Stimulated activated CD8-positive, alpha-beta memory T cell treated with anti-CD3 and anti-CD28 coated beads, Interleukin-2, amount 100 ng/mL, for 1 hour (primary cell): ENCODE data around the gene GMPR.
"Not testable (repeated sequence)": the region's sequence is repeated elsewhere in the genome, so short reads cannot be mapped to it uniquely, and the experiment has no call there.

Experiments used
- DNase-seq, 2 donors: peaks; one replicate each; pipeline ENCODE4 v3.0.0-alpha.2; 2020; ENCODE audit warnings: low read depth in 2 of 2

Gene GMPR

DNA sequence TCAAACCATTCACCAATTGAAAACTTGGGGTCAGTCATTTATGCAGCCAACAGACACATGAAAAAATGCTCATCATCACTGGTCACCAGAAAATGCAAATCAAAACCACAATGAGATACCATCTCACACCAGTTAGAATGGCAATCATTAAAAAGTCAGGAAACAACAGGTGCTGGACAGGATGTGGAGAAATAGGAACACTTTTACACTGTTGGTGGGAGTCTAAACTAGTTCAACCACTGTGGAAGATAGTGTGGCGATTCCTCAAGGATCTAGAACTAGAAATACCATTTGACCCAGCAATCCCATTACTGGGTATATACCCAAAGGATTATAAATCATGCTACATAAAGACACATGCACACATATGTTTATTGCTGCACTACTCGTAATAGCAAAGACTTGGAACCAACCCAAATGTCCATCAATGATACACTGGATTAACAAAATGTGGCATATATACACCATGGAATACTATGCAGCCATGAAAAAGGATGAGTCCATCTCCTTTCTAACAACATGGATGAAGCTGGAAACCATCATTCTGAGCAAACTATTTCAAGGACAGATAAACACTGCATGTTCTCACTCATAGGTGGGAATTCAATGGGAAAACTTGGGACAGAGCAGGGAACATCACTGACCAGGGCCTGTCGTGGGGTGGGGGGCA lies 13.2 kb upstream of the GMPR start:
- not testable (repeated sequence) for DNase-seq

DNA sequence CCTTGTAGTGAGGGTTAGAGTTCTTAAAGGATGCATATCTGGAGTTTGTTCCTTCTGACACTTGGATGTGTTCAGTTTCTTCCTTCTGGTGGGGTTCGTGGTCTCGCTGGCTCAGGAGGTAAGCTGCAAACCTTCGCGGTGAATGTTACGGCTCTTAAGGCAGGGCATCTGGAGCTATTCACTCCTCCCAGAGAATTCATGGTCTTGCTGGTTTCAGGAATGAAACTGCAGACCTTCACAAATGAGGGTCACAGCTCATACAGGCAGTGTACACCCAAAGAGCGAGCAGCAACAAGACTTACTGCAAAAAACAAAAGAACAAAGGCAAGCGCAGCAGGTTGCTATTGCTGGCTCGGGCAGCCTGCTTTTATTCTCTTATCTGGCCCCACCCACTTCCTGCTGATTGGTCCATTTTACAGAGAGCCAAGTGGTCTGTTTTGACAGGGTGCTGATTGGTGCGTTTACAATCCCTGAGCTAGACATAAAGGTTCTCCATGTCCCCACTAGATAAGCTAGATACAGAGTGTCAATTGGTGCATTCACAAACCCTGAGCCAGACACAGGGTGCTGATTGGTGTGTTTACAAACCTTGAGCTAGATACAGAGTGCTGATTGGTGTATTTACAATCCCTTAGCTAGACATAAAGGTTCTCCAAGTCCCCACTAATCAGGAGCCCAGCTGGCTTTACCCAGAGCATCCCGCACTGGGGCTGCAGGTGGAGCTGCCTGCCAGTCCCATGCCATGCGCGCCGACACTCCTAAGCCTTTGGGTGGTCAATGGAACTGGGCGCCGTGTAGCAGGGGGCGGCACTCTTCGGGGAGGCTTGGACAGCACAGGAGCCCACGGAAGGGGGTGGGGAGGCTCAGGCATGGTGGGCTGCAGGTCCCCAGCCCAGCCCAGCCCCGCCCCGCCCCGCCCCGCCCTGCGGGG lies 12.0 kb upstream of the GMPR start:
- not testable (repeated sequence) for DNase-seq

DNA sequence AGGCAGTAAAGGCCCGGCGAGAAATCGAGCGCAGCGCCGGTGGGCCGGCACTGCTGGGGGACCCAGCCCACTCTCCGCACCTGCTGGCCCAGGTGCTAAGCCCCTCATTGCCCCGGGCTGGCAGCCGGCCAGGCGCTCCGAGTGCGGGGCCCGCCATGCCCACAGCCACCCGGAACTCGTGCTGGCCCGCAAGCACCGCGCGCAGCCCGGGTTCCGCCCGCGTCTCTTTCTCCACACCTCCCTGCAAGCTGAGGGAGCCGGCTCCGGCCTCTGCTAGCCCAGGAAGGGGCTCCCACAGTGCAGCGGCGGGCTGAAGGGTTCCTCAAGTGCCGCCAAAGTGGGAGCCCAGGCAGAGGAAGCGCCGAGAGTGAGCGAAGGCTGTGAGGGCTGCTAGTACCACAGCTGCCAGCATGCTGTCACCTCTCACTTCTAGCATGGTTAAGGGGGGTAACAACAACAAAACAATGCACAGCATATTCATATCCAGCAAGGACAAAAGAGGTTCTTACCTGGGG lies 11.3 kb upstream of the GMPR start:
- DNase-seq: no peak

DNA sequence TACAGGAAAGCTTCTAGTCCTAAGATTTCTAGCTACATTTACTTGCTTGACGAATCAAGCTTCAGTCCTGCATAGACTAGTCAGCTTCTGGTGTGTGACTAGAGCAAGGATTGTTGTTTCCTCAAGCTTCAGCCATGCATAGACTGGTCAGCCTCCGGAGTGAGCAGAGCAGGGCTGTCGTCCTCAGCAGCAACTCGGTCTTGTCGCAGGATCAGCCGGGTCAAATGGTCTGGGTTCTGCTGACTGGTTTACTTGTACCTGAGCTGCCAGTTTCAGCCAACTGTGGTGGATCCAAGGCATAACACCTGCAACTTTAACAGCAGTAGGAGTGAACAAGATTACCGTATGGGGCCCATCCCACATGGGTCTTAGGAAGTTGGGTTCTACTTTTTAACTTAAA lies 10.8 kb upstream of the GMPR start:
- DNase-seq: no peak

DNA sequence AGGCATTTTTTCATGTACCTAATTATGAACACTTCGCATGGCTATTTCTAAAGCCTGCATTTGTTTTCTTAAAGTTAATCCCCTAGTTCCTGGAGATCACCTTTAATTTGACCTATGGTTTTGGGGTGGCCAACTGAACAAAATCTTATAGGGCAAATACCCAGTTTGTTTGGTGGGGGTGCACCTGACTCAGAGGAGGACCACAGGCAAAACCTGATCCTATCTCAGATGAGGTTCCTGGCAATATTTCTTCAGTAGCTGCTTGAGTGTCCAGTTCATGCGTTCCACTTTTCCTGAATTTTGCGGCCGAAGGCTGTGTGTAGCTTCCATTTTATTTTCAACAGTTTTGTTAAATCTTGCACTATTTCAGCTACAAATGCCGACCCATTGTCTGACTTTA lies 10.3 kb upstream of the GMPR start:
- no peak for DNase-seq

DNA sequence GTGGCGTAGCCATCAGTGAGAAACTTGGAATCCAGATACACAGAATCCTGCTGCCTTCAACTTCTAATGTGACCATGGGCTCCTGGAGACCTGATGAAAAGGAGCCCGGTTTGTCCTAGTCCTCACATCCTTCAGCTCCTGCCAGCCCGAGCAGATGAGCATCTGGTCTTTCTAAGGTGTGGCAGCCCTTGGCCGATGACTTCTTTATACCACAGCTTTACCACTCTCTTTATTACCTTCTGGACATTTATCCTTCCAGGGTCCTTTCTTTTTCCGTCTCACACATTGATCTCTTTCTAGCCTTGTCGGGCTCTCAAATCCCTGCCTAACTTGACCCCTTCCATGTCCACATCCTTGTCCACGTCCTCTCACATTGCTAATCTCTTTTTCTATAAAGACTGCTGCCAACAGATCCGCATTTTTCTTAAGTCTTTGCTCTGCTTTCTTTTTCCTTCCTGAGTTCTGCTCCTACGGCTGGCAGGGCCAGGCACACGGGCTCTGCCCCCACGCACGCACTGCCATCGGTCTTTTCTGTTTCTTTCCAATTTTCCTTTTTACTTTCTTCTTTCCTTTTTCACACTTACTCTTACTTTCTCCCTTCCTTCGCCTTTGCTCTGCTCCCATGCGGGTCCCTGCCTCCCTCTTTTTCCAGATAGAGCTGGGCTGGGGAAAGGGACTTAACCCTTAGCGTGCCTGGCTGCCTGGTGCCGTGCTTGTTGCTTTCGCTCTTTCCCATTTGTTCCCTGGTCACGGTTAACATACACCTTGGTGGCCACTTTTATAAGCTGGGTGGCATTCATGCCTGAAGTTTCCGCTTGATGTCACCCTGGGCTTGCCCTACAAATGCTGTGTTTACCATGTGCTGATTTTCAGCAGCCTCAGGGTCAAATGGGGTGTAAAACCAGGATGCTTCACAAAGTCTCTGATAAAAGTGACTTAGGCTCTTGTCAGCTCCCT lies 9.4 kb upstream of the GMPR start:
- DNase-seq: no peak

DNA sequence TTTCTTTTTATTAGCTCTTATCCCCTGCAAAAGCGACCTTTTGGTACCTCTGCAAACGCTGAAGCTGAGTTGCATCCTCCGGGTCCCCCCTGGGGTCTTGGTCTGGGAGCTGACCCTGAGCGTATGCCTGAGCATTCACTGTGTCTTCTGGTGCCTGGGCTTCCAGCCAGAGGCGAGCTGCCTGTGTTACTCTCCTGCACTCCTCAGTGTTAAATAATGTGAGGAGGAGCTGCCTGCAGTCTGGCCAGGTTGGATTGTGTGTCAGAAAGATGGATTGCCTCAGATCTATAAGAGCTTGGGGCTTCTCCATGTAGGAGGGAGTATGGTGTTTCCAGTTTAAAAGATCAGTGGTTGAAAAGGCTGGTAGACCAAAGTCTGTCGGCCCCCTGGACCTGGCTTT lies 8.7 kb upstream of the GMPR start:
- DNase-seq: no peak

DNA sequence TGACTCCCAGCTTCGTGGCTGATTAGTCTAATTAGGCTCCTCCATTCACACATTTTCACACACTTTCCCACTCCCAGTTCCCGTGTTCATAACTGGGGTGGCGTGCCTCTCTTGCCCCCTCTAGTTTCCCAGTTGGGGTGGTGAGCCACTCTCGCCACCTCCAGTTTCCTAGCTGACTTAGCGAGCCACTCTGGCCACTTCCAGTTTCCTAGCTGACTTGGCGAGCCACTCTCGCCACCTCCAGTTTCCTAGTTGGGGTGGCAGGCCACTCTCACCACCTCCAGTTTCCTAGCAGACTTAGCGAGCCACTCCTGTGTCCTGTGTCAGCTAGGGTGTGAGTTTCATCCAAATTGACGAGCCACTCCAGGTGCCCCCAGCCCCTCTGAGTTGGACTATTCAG lies 7.4 kb upstream of the GMPR start:
- DNase-seq: no peak

DNA sequence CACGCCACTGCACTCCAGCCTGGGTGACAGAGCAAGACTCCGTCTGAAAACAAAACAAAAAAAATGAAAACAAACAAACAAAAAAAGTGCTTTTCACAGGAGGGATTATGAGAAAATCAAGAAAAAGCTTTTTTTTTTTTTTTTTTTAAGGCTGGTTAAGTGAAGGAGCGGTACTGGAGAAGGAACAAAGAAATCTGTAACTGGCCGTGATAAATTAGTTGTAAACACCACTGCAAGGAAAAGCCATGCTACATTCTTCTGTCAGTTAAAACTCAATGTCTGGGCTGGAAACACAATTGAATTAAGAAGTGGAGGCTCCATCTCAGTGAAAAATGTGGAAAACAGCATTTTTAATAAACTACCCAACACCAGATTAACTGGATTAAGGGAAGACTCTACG lies 6.3 kb upstream of the GMPR start:
- no peak for DNase-seq

DNA sequence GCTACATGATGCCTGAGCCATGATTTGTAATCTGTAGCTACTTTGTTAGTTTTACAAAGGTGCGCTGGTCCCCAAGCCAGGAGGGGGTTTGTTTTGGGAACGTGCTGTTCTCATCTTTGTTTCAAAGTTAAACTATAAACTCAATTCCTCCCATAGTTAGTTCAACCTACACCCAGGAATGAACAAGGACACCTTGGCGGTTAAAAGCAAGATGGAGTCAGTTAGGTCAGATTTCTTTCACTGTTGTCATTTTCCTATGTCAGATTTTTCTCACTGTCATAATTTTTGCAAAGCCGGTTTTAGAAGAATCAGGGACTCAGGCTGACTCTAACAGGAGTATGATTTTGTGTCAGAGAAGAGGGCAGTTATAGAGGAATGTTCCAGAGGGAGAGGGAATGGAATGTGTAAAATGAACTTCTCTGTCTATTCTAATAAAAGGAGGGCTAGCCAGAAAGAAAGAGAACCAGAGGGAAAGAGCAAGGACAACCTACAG lies 2.3 kb upstream of the GMPR start:
- no peak for DNase-seq

DNA sequence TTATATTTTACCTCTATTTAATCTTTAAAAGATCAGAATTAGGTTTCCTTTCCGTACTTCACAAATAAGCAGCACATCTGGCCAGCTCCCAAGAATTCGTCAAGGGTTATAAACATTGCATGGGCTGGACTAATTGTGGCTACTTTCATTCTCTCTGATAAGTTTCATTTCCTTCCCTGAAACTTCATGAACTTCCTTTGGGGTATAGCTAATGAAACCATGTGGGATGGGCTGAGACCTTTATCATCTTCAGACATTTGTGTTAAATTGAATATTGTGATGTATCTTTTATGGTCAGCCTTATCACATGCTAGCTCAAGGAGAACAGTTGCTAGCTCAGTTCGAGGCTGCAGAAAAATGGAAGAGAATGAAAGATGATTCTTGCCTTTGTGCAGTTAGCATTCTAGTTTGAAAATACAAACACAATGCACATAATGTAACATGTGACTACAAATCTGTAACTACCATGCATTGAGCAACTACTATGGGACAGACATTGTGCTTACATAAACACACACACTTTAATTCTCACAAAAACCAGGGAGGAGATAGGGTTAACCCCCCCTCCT lies 1.7 kb upstream of the GMPR start:
- no peak for DNase-seq

DNA sequence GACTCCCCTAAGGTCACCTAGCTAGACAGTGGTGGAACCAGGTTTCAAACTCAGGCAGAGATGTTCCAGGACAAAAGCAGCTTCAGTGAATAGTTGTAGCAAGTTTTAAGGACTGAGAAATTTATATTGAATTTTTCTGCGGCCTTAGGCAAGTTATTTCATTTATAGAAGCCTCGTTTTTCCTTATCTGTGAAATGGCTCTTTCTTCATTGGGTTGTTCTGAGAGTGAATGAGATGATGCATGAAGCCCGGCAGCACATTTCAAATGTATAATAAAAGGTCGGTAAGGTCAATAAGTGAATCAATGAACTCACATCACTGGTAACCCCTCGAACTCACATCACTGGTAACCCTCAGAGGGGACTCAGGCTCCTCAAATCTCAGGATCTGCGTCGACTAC lies 1.1 kb upstream of the GMPR start:
- DNase-seq: no peak

DNA sequence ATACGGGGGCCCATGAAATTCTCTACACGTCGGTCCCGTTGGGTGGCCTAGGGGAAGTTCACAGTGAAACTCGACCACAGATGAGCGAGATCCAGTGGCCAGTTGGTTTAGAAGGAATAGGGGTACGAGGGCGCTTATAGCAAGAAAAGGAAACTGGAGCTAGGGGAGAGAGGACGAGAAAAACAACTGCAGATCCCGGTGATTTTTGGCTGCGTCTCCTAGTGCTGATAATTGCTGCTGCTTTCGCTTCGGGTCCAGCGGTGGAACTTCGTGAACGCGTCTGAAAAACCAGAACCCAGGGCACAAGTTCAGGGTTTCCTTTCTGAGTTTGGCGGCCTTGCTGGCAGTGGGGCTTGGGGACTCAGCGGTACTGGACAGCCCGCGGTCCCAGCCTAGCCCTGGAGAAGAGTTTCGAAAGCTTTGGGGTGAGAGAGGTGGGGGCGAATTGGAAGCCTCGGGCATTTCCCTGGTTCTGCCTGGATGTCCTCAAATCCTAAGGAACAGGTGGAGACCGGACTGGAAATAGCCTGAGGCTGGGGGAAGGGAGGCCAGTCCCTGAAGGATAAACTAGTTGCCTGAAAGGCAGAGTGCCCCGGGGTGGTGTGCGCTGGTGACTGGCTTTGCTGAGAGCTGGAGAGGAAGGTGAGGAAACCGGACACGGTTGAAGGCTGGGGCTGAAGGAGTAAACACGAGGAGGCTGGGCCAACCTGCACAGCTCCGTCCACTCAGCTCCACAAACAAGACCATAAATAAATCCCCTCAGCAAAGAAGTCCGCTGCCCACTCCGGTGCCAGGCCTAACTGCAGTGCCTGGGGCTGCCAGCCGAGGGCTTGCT lies 793 bp downstream of the GMPR start:
- DNase-seq: no peak

DNA sequence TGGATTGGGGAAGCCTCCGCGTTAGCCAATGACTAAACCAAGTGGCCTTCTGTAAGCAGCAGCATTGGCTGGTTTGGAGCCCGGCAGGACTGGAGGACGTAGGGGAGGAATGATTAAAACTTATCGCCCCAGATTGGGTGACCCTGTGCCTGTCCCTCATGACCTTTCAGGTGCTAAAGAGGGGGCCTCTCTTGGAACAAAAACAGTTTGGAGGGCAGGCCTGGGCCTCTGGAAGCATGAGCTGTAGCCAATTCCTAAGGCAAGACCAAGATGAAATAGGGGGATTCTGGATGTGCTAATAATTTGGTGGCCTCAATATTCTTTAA lies 1.4 kb downstream of the GMPR start:
- DNase-seq: no peak

DNA sequence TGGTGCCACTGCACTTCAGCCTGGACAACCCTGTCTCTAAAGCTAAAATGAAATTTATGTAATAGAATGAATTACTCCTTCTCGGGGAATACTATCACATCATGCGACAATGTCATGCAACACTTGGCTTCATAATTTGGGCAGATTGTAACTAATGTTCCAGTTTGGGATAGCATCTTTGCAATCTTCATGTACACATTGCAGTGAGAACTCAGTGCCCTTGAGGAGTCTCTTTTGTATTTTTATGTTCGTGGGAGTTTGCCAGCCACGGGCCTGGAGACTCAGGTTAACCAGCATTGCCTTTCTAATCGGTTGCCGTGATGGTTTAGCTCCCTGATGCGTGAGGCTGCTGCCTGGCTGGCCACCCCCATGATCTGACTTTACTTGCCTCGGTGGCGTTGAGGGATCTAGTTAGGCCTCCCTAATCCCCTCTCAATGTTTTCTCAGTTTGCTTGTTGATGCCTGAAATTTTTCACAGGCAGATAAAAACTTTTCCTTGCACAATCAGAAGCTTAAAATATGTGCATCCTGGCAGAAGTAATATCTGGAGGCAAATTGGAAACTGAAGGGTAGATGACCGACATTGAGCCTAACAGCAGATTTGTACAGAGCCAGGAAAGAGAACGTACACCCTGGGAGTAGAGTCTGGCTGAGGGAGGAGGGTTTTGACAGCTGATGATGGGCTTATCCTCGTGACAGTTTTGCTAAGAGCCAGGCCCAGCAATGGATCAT lies 2.4 kb downstream of the GMPR start:
- no peak for DNase-seq

DNA sequence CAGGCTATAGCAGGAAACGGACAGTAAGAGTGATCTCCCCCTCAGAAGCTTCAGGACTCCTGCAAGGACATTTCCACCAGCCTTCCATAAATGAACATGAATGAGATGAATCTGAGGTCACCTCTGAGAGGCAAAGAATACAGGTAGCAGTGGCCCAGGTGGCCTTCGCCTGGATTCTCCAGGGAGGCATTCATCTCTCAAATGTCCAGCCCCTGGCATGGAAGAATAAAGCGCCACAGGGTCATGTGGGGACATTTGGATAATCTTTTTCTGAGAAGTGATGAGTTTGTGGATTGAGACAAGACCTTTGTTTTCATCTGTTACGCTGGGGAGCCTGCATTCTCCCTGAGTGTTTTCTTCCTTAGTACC lies 2.9 kb downstream of the GMPR start:
- no peak for DNase-seq

DNA sequence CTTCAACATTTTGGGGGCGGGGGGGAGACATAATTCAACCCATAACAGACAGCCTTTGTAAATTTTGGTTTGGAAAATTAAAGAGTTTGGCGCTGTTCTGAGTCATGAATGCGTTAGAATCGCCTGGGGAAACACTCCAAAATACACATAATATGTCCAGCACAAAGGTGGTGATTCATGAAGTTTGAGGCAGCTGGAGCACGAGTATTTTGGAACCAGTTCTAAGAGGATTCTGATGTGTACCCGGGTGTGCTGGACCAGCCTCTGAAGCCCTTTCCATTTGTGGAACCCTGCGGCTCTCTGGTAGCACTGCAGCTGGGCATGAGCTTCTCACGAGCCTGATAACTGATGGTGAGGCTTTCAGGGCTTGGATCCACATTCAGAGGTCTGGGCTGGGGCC lies 4.7 kb downstream of the GMPR start:
- no peak for DNase-seq

DNA sequence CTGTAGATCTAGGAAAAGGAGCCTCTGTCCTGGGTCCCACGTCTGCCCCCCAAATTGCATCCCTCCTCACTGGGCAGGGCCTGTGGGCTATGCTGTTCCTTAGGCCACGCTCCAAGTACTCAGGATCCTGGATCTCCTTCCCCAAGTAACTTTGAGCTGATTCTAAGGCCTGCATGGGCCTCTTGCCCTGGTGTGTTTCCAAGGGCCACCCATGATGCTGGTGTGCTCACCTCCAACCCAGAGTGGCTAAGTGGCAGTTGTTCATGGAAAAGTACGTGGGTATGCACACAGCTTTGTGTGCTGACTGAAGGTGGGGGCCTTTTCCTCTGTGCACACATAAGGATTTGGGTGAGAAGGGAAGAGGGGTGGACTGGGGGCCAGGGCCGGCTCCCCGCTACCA lies 5.3 kb downstream of the GMPR start:
- DNase-seq: no peak

DNA sequence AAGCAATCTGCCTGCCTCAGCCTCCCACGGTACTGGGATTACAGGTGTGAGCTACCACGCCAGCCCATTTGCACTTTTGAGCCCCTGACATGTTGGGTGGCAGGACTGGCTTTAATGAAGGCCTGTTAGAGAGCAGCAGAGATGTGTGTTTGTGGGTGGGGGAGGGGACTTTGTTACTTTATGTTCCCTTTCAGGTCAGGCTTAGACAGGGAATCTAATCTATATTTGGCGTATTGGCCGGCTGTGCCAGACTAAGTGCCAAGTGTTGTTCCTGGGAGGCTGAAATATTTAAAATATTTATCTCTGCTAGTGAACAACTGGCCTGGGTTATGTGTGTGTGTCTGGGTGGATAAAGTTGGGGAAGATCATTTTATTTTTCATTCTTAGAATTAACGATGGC lies 6.1 kb downstream of the GMPR start:
- DNase-seq: no peak

DNA sequence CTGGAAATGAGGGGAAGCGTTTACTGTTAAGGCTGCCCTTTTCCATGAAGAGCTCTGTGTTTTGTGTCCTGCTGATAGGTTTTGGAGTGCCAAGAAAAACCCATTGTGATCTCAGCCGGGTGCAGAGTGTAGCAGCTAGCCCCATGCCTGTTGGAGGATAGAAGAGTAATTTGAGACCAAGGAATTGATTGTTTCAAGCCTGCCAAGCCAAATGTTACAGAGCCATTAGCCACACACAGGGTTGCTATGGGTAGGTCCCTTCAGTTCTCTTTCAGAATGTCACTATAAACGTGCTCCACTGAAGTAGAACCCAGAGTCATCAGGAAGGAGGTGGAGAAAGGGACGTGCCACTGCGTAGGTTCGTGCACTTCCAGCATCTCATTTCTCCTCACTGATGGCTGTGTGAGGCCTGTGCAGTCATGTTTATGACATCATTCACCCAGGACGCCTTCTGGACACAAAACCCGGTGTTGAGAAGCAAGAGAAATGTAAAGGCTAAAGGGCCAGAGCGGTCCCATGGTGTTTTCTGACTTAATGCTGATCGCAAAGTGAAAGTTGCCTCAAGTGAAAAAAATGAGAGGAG lies 6.6 kb downstream of the GMPR start:
- no peak for DNase-seq
